Measurements from ENCODE around the gene SMPDL3B.

Gene SMPDL3B

GRCh38 chr1:27922272-27922671 is 12.5 kb upstream of the SMPDL3B start:
- H3K4me3 ChIP-seq (ENCODE audit: low read depth, low read length) = no peak overlapping the region
- in situ Hi-C loops (cut with HindIII; ENCODE audit: low sequenced_read_pairs) = no loop called here
- no peak for DNase-seq (ENCODE audit: low read depth)
- no peak for TF ChIP-seq CTCF (IDR thresholded peaks at IDR 0.05; ENCODE audit: low read depth, low read length, missing control alignments)

- in situ Hi-C loops (cut with HindIII; ENCODE audit: low sequenced_read_pairs) = no loop called here
- no peak for DNase-seq (ENCODE audit: low read depth)
Observed at GRCh38 chr1:27928216-27928954, 6.4 kb upstream of the SMPDL3B start.

GRCh38 chr1:27931184-27931583 is 3.6 kb upstream of the SMPDL3B start:
- in situ Hi-C loops (cut with HindIII; ENCODE audit: low sequenced_read_pairs) = no loop called here
- no peak for TF ChIP-seq CTCF (IDR thresholded peaks at IDR 0.05; ENCODE audit: low read depth, low read length, missing control alignments)
- H3K4me3 ChIP-seq (ENCODE audit: low read depth, low read length) = no peak overlapping the region
- DNase-seq (ENCODE audit: low read depth) = no peak

More at GRCh38 chr1:27928216-27928954, 6.4 kb upstream of the SMPDL3B start:
- TF ChIP-seq CTCF (IDR thresholded peaks at IDR 0.05; ENCODE audit: low read depth, low read length, missing control alignments) = no peak
- H3K4me3 ChIP-seq (ENCODE audit: low read depth, low read length) = no peak overlapping the region

GRCh38 chr1:27931759-27932158 is 3.0 kb upstream of the SMPDL3B start:
- in situ Hi-C loops (cut with HindIII; ENCODE audit: low sequenced_read_pairs) = no loop called here
- H3K4me3 ChIP-seq (ENCODE audit: low read depth, low read length) = no peak overlapping the region
- TF ChIP-seq CTCF (IDR thresholded peaks at IDR 0.05; ENCODE audit: low read depth, low read length, missing control alignments) = no peak
- DNase-seq (ENCODE audit: low read depth) = no peak

GRCh38 chr1:27935721-27936120 is 921 bp downstream of the SMPDL3B start:
- in situ Hi-C loops (cut with HindIII; ENCODE audit: low sequenced_read_pairs) = no loop called here
- no peak overlapping the region for H3K4me3 ChIP-seq (ENCODE audit: low read depth, low read length)
- no peak for DNase-seq (ENCODE audit: low read depth)
- TF ChIP-seq CTCF (IDR thresholded peaks at IDR 0.05; ENCODE audit: low read depth, low read length, missing control alignments) = no peak

GRCh38 chr1:27936370-27936769 is 1.6 kb downstream of the SMPDL3B start:
- no peak for TF ChIP-seq CTCF (IDR thresholded peaks at IDR 0.05; ENCODE audit: low read depth, low read length, missing control alignments)
- H3K4me3 ChIP-seq (ENCODE audit: low read depth, low read length) = no peak overlapping the region
- in situ Hi-C loops (cut with HindIII; ENCODE audit: low sequenced_read_pairs) = no loop called here
- DNase-seq (ENCODE audit: low read depth) = no peak
